ENCODE measurements around the gene ERMARD.

GRCh38 chr6:169816054-169816453, 64.6 kb downstream of the ERMARD start:
- TF ChIP-seq CTCF (IDR thresholded peaks at IDR 0.05; ENCODE audit: insufficient read depth, low read length) (no peak), REST (IDR thresholded peaks at IDR 0.05; ENCODE audit: insufficient replicate concordance, low read depth) (no peak)
